Caco-2 (cell line): Measurements from ENCODE around the gene BBC3. TPM values are rescaled to one million over a fixed set of nuclear protein-coding genes. Genes with fewer than 3 reads are reported as not detected.
A peak's percentile ranks its signal among the peaks of the same experiment; 100 is the strongest.

Experiments
- BruUV-seq: library from RNA; stranded (reverse); fragments of 400-500 nt; replicated peaks from 2 replicates; lab custom pipeline; 2021; lab: Mats Ljungman, UMichigan
- CTCF ChIA-PET: fragments of 300-600 bp; sonication (Branson Sonifier 250); formaldehyde crosslinking; loops from one replicate; lab custom pipeline; 2022; ENCODE audit warnings: antibody characterized with exemption; lab: Charles Lee
- POLR2A ChIA-PET: fragments of 300-600 bp; sonication (Branson Sonifier 250); formaldehyde crosslinking; loops from one replicate; lab custom pipeline; 2022; ENCODE audit warnings: antibody characterized with exemption; lab: Charles Lee
- DNase-seq, 2 experiments: peaks; one replicate each; pipeline versions ENCODE4 v3.0.0 to v3.0.0-alpha.2; 2020 to 2022
- H3K27me3 ChIP-seq: replicated peaks from 2 replicates; pipeline ENCODE4 v1.6.0; 2011; ENCODE audit warnings: low read length; ENCODE audit not compliant: control insufficient read depth, insufficient read depth
- H3K36me3 ChIP-seq: 2 replicates; pipeline ENCODE4 v1.5.1; 2011; ENCODE audit warnings: low read length; ENCODE audit not compliant: control insufficient read depth, insufficient read depth
- H3K4me1 ChIP-seq: fragments of 250-450 bp; sonication (Bioruptor Pico); 2 replicates; pipeline ENCODE4 v1.5.1; 2020; ENCODE audit warnings: mild to moderate bottlenecking
- H3K4me3 ChIP-seq: 2 replicates; pipeline ENCODE4 v1.5.1; 2011; ENCODE audit warnings: low read depth, mild to moderate bottlenecking, control low read depth, low read length
- H3K9me3 ChIP-seq: fragments of 250-450 bp; sonication (Bioruptor Pico); 2 replicates; pipeline ENCODE4 v1.5.1; 2020; ENCODE audit warnings: mild to moderate bottlenecking, moderate library complexity
- H3K27ac Mint-ChIP-seq: one replicate; pipeline ENCODE4 v1.8.0; 2022; ENCODE audit warnings: mixed read lengths; ENCODE audit not compliant: unreplicated experiment
- H3K27me3 Mint-ChIP-seq: one replicate; pipeline ENCODE4 v1.8.0; 2022; ENCODE audit warnings: mixed read lengths; ENCODE audit not compliant: insufficient read depth, unreplicated experiment
- H3K36me3 Mint-ChIP-seq: one replicate; pipeline ENCODE4 v1.8.0; 2022; ENCODE audit warnings: mild to moderate bottlenecking, mixed read lengths; ENCODE audit not compliant: insufficient read depth, unreplicated experiment
- H3K4me1 Mint-ChIP-seq: one replicate; pipeline ENCODE4 v1.8.0; 2022; ENCODE audit warnings: low read depth, mixed read lengths; ENCODE audit not compliant: unreplicated experiment
- H3K4me3 Mint-ChIP-seq: one replicate; pipeline ENCODE4 v1.8.0; 2022; ENCODE audit warnings: mild to moderate bottlenecking, moderate library complexity, mixed read lengths; ENCODE audit not compliant: unreplicated experiment
- H3K9me3 Mint-ChIP-seq: one replicate; pipeline ENCODE4 v1.8.0; 2022; ENCODE audit warnings: mixed read lengths; ENCODE audit not compliant: unreplicated experiment
- intact Hi-C: fragments of 100-400 bp; cut with micrococcal nuclease; formaldehyde crosslinking; loops from one replicate; pipeline ENCODE4 v1.10.0; 2022; ENCODE audit not compliant: unreplicated experiment
- total RNA-seq: library from RNA; stranded (reverse); gene quantifications from 2 replicates; pipeline ENCODE4 v1.2.3, GENCODE V29; 2022
- TF ChIP-seq, protein P1 (sequence below), 2 experiments: fragments of 200-600 bp in 1 of 2; IDR thresholded peaks; 1 replicate in 1 of 2; 2 replicates in 1 of 2; pipeline versions ENCODE4 v1.5.1 to v1.8.0; 2011 to 2022; ENCODE audit warnings: antibody characterized with exemption in 1 of 2, control low read depth in 1 of 2, inconsistent platforms in 1 of 2, low read depth in 1 of 2, low read length in 1 of 2, mild to moderate bottlenecking in 1 of 2, moderate library complexity in 1 of 2; ENCODE audit not compliant: insufficient read depth in 1 of 2, severe bottlenecking in 1 of 2, unreplicated experiment in 1 of 2

Gene BBC3
- total RNA-seq, 1 experiment from 2014 or later = 10.5 TPM

DNA sequence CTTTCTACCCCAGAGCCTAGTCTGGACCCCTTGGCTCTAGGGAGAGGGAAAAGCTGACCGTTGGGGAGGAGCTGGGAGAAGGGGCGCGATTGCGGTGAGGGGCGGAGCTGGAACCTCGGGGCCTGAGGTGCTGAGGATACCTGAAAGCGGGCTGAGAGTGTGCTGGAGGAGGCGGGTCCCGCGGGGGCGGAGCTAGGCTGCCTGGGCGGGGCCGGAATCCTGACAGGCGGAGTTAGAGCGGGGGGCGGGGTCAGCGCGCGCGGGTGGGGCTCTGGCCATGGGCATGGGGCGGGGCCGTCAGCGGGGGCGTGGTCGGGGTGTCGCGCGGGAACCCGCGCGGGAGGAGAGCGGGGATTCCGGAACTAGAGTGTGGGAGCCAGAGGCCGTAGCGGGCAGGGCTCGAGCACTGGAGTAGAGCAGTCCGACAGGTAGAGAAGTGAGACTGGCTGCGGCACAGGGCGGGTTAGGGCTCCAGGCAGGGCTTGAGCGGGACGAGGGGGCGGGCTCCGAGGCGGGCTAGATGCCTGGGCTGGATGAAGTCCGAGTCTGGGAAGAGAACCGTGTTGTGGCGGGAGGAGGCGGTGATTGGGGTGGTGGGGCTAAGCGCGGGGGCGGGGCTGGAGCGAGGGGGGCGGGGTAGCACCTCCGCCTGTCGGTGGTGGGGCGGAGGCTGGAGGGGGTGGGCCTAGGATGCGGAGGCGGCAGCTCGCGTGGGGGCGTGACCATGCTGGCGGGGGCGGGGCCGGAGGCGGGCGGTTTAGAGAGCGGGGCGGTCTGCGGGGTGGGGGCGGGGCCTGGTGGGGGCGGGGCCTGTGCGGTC lies 43.3 kb upstream of the BBC3 start, which contains the start of gene INAFM1:
Gene INAFM1, plus strand, starts transcription at position 815 of the 820 bp plus-strand sequence. CDS start 35 bp downstream, outside the sequence.
- peak; percentile 98 to 99 for DNase-seq
- Histone ChIP-seq H3K4me3 (peak within 1 kb of the TSS; percentile 77), H3K9me3 (no peaks in the 10 kb centered on the region), H3K36me3 (peaks cover 2% of the 10 kb centered on the region), H3K4me1 (peaks cover 9% of the 10 kb centered on the region; the same call in 1 of the 2 replicates), H3K27me3 (no peaks in the 10 kb centered on the region)
- POLR2A ChIA-PET = interaction anchor here (0.5 to 2.0 kb wide), 20 partner anchors 13 to 1219 kb away, joined by 3 to 71 read pairs (median 5); partner anchors contain the start of genes CCDC9, DHX34, SAE1 and SULT2A1
- peaks cover 20% of the 10 kb centered on the region for H3K4me1 Mint-ChIP-seq
- peak within 1 kb of the TSS; percentile 93 for H3K4me3 Mint-ChIP-seq
- peak within 1 kb of the TSS; percentile 94 for H3K27ac Mint-ChIP-seq
- CTCF ChIA-PET = interaction anchor here (0.6 to 2.0 kb wide), 14 partner anchors 17 to 242 kb away, joined by 3 to 22 read pairs (median 4); partner anchors contain the start of genes CCDC9 and DHX34
- intact Hi-C loops = no loop called here
- H3K27me3 Mint-ChIP-seq = no peaks in the 10 kb centered on the region
- H3K36me3 Mint-ChIP-seq = peaks cover 69% of the 10 kb centered on the region
- TF ChIP-seq, protein P1, sequence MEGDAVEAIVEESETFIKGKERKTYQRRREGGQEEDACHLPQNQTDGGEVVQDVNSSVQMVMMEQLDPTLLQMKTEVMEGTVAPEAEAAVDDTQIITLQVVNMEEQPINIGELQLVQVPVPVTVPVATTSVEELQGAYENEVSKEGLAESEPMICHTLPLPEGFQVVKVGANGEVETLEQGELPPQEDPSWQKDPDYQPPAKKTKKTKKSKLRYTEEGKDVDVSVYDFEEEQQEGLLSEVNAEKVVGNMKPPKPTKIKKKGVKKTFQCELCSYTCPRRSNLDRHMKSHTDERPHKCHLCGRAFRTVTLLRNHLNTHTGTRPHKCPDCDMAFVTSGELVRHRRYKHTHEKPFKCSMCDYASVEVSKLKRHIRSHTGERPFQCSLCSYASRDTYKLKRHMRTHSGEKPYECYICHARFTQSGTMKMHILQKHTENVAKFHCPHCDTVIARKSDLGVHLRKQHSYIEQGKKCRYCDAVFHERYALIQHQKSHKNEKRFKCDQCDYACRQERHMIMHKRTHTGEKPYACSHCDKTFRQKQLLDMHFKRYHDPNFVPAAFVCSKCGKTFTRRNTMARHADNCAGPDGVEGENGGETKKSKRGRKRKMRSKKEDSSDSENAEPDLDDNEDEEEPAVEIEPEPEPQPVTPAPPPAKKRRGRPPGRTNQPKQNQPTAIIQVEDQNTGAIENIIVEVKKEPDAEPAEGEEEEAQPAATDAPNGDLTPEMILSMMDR (IDR thresholded peaks at IDR 0.05; ENCODE audit: insufficient read depth in 1 of 2, low read depth in 1 of 2, low read length in 1 of 2, severe bottlenecking in 1 of 2, unreplicated experiment in 1 of 2) = no peak
- no peaks in the 10 kb centered on the region for H3K9me3 Mint-ChIP-seq
- BruUV-seq = no TSS peak

DNA sequence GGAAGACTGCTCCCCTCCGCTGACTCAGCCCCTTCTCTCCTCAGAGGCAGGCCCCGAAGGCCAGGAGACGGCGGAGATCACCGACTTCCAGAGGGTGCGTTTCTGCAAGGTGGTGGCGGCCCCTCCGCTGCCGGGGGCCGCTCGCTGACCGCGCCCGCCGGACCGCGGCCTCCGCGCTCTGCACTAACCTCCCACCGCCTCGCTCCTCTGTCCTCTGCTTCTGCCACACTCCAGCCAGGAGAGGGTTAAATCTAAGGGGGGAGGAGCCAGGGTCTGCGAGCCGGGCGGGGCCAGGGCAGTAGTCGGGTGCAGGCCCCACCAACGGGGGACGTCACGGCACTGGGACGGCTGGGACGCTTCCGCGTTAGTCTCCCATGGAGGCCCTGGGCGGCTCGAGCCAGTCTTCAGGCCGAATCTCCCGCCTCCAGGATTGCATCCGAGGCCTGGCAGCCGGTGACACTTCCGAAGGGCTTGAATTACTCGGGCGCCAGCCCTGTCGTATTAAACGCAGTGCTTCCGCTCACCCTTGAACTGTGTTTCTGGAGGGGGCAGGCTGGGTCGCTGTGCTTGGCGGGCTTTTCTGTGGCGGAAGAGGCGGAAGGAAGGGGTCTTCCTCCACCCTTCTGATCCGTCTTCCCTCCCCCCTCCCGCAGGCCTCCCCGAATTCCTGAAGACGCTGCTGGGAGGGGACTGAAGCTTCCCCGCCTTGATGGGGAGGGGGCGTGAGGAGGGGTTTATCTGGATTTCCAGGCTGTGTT lies 42.5 kb upstream of the BBC3 start:
- peak overlapping the region; percentile 94 for H3K27ac Mint-ChIP-seq
- TF ChIP-seq, protein P1 (IDR thresholded peaks at IDR 0.05; ENCODE audit: insufficient read depth in 1 of 2, low read depth in 1 of 2, low read length in 1 of 2, severe bottlenecking in 1 of 2, unreplicated experiment in 1 of 2) = no peak
- CTCF ChIA-PET = interaction anchor here (0.6 to 2.0 kb wide), 10 partner anchors 16 to 242 kb away, joined by 3 to 22 read pairs (median 4); partner anchors contain the start of gene DHX34
- Histone ChIP-seq H3K4me3 (peak overlapping the region; percentile 77), H3K27me3 (no peaks in the 10 kb centered on the region), H3K36me3 (peaks cover 2% of the 10 kb centered on the region), H3K9me3 (no peaks in the 10 kb centered on the region), H3K4me1 (peaks cover 9% of the 10 kb centered on the region; the same call in 1 of the 2 replicates)
- H3K4me1 Mint-ChIP-seq = peaks cover 20% of the 10 kb centered on the region
- intact Hi-C loops = loop anchor here (1.0 kb wide), 1 partner anchor 16 kb away; no protein-coding TSS in a partner anchor
- peak overlapping the region; percentile 93 for H3K4me3 Mint-ChIP-seq
- peaks cover 67% of the 10 kb centered on the region for H3K36me3 Mint-ChIP-seq
- TSS peak; percentile 85 for BruUV-seq
- DNase-seq = peak; percentile 98
- H3K9me3 Mint-ChIP-seq = no peaks in the 10 kb centered on the region
- POLR2A ChIA-PET = interaction anchor here (0.6 to 2.0 kb wide), 15 partner anchors 17 to 1220 kb away, joined by 4 to 71 read pairs (median 6); partner anchors contain the start of genes CCDC9, DHX34, SAE1 and SULT2A1
- no peaks in the 10 kb centered on the region for H3K27me3 Mint-ChIP-seq
